Measurements from ENCODE around the gene TMEM82. TPM values are rescaled to one million over a fixed set of nuclear protein-coding genes. Genes with fewer than 3 reads are reported as not detected.
A peak's percentile ranks its signal among the peaks of the same experiment; 100 is the strongest.
"Not testable (repeated sequence)": the region's sequence is repeated elsewhere in the genome, so short reads cannot be mapped to it uniquely, and the experiment has no call there.

TMEM82 gene
- total RNA-seq = not detected

GRCh38 chr1:15742339-15742801, at the start of gene TMEM82:
Gene TMEM82 (plus strand): TSS chr1:15742499. CDS start chr1:15742560, 61 bp downstream.
- no peak for DNase-seq

GRCh38 chr1:15693371-15693770, 48.9 kb upstream of the TMEM82 start:
- no peak for DNase-seq

GRCh38 chr1:15696956-15697521, 45.3 kb upstream of the TMEM82 start:
- DNase-seq = no peak

- DNase-seq = no peak
These were observed 44.1 kb upstream of the TMEM82 start for GRCh38 chr1:15698201-15698600.

DNA sequence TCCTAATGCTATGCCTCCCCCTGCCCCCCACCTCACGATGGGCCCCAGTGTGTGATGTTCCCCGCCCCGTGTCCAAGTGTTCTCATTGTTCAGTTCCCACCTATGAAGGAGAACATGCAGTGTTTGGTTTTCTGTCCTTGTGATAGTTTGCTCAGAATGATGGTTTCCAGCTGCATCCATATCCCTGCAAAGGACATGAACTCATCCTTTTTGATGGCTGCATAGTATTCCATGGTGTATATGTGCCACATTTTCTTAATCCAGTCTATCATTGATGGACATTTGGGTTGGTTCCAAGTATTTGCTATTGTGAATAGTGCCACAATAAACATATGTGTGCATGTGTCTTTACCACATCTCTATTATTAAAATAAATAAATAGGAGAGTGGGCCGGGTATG, 43.0 kb upstream of the TMEM82 start:
- not testable (repeated sequence) for DNase-seq

DNA sequence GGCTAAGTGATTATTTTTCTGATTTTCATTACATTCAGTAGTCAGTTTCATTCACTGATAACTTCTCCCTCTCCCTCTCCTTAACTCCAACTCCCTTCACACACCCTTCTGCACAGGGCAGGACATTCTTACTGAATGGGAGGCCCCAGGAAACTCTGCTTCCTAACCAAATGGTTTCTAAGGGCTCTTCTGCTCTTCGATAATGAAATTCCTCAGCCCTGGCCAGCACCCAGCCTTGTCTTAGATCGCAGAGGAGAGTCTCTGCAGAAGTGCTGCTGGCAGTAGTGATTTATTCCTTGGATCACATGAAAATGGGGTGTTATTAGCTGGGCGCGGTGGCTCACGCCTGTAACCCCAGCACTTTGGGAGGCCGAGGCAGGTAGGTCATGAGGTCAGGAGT, 41.8 kb upstream of the TMEM82 start:
- no peak for DNase-seq

GRCh38 chr1:15701784-15702183, 40.5 kb upstream of the TMEM82 start:
- no peak for DNase-seq

- DNase-seq = no peak
These were observed 39.4 kb upstream of the TMEM82 start for GRCh38 chr1:15702722-15703550.

- DNase-seq = peak; percentile 60
These were observed 38.7 kb upstream of the TMEM82 start for GRCh38 chr1:15703562-15703961.

- DNase-seq = no peak
These were observed 37.6 kb upstream of the TMEM82 start for GRCh38 chr1:15704526-15705183.

DNA sequence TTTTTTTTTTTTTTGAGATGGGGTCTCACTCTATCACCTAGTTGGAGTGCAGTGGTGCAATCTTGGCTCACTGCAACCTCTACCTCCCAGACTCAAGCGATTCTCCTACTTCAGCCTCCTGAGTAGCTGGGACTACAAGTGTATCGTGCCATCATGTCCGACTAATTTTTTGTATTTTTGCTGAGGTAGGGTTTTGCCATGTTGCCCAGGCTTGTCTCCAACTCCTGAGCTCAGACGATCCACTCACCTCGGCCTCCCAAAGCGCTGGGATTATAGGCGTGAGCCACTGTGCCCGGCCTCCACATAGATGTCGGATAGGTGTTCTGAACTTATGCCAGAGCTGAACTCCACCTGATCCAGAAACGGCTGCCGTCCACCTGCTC, 37.1 kb upstream of the TMEM82 start:
- no peak for DNase-seq

DNA sequence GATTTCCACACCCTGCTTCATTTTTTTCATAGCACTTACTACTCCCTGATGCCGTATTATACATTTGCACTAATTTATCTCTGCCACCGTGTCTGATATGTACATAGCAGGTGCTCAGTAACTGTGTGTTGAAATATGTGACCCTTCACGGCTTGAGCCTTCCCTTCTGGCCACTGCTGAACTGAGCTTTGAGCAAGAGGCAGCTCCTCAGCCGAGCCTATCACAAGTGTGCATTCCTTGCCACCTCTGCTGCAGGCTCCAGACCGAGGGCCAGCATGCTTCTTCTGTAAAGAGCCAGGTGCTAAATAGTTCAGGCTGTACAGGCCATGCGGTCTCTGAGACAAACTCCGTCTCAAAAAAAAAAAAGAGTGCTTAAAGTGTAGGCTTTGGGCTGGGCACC, 35.5 kb upstream of the TMEM82 start:
- no peak for DNase-seq

DNA sequence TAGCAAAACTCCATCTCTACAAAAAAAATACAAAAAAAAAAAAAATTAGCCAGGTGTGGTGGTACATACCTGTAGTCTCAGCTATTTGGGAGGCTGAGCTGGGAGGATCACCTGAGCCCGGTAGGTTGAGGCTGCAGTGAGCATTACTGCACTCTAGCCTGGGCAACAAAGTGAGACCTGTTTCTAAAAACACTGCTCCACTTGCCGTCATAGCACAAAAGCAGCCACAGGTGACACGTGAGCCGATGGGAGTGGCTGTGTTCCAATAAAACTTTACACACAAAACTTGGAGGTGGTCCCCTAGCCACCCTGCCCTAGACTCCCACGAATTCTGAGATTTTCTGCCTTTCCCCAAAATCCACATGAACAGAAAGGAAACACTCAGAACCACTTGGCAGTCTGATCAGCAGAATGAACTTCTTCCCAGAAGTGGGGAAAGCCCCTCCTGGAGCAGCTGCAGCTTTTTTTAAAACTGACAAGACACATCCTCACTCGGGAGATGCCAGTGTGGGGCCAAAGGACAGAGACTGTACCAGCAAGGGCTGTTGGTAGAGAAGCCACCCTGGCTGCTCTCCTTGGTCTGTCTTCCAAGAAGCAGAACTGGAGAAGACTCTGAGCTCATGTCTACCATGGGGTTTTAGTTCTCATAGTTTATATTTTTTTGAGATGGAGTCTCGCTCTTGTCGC, 34.9 kb upstream of the TMEM82 start:
- no peak for DNase-seq

GRCh38 chr1:15708486-15709137, 33.7 kb upstream of the TMEM82 start:
- DNase-seq = no peak

DNA sequence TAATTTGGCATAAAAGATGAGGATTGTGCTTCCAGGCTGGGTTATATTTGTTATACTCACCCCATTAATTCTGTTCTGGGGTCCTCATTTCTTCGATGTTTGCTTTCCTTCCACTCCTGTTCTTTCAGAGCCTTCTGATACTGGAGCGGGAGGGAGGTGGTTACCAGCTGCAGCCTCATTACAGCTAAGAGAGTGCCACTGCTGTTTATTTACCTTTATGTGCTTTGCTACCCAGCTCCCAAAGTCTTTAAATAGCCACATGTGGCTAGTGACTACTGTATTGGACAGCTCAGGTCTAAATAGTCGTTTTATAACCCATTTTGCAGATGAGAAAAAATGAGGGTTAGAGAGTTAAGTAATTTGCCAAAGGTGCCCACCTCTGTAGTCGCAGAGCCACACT, 33.1 kb upstream of the TMEM82 start:
- no peak for DNase-seq

- no peak for DNase-seq
These were observed 30.1 kb upstream of the TMEM82 start for GRCh38 chr1:15712168-15712567.

DNA sequence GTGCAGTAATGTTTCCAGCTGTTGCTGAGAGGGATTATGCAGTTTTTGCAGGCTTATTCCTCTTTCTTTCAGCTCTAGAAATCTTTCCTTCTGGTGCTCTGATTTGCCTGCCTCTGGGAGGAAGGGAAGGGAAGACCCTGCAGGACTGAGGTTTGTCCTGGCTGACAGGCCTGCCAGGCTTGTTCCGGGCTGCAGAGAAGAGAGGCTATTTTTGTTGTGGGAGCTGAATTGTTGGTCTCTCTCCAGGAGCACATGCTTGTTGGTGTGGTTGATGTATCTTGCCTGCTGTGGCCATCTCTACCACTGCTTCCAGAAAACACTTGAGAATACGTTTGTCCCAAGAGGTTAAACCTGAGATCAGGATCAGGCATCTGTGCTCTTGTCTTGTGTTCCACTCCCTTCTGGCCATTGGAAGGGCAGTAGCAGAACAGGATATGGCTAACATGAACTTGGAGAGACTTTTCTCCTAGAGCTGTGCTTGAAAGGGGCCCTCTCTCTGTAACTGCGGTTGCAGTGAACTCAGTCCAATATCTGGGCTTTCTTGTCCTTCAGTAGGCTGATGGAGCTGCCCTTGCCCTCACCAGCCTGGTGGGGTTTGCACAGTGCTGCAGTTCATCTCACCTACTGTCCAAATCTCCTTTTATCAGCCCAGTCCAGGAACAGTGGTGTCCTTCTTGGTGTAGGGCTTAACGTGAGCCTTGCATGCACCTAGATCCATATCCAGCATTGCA, 27.7 kb upstream of the TMEM82 start:
- no peak for DNase-seq

DNA sequence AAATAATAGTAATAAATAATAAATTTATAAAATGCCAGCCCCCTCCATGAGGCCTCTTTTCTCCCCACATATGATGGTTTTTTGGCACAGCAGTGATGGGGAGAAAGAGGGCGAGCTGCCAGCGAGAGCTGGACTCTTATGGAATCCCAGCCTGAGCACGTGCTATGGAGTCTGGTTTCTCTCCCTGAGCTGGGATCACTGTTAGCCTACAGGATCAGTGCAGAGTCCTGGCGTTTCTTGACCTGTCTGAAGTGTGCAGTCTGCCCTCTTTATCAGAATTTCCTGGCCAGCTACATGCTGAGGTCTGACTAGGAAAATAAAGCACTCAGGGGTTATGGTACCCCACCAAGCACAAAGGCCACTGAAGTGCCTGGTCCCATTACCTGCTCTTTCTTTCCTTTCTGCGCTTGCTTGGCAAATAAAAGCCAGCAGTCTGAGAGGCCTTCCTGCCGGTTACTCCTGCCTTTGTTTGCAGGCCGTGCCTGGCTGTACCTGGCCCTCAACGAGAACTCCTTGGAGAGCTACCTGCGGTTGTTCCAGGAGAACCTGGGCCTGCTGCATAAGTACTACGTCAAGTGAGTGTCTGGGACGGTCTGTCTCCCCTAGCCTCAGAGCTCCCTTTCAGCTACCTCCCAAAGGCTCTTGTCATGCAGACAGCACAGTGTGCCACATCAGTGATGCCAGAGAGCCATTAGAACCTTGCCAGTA, 24.7 kb upstream of the TMEM82 start:
- no peak for DNase-seq

- no peak for DNase-seq
These were observed 24.1 kb upstream of the TMEM82 start for GRCh38 chr1:15718199-15718601.

GRCh38 chr1:15719381-15720120, 22.7 kb upstream of the TMEM82 start:
- no peak for DNase-seq

All from skin of body (tissue), 2 donors.